DMS79 (cell line): ENCODE measurements around the gene HAUS2.

Experiments used
- DNase-seq: peaks from one replicate; lab custom pipeline; 2025; lab: John Stamatoyannopoulos, UW

HAUS2 gene

GRCh38 chr15:42608752-42609488 is 60.3 kb downstream of the HAUS2 start:
- DNase-seq = no peak

- no peak for DNase-seq
These were observed 62.9 kb downstream of the HAUS2 start for GRCh38 chr15:42611532-42611931.

GRCh38 chr15:42612367-42612912 is 63.8 kb downstream of the HAUS2 start:
- no peak for DNase-seq

GRCh38 chr15:42616107-42616506 is 67.5 kb downstream of the HAUS2 start:
- no peak for DNase-seq
